GM23338 (cell line): Measurements from ENCODE around the gene SYMPK. TPM values are rescaled to one million over a fixed set of nuclear protein-coding genes. Genes with fewer than 3 reads are reported as not detected.

Experiments used
- ATAC-seq: fragments of 200-7000 bp; cut with Tn5 transposase; 3 replicates; pipeline ENCODE4 v1.9.1; 2020
- DNase-seq: peaks from one replicate; pipeline ENCODE4 v3.0.0-alpha.2; 2015; ENCODE audit warnings: low spot score
- H2AFZ ChIP-seq: fragments of 200-600 bp; sonication (generic); 2 replicates; pipeline ENCODE4 v1.8.0; 2016; ENCODE audit warnings: antibody characterized with exemption, mild to moderate bottlenecking, moderate library complexity
- H3F3A ChIP-seq: fragments of 200-600 bp; sonication (generic); replicated peaks from 2 replicates; pipeline ENCODE4 v1.8.0; 2017; ENCODE audit warnings: antibody characterized with exemption, mixed run types, low read depth
- H3K27ac ChIP-seq: fragments of 200-600 bp; sonication (generic); 2 replicates; pipeline ENCODE4 v1.6.1; 2016; ENCODE audit warnings: low read depth
- H3K27me3 ChIP-seq: fragments of 200-600 bp; sonication (generic); 2 replicates; pipeline ENCODE4 v1.8.0; 2016; ENCODE audit warnings: mild to moderate bottlenecking, mixed run types, moderate library complexity; ENCODE audit not compliant: insufficient read depth
- H3K36me3 ChIP-seq: fragments of 200-600 bp; sonication (generic); 2 replicates; pipeline ENCODE4 v1.8.0; 2016; ENCODE audit warnings: mild to moderate bottlenecking; ENCODE audit not compliant: insufficient read depth
- H3K4me1 ChIP-seq: fragments of 200-600 bp; sonication (generic); 2 replicates; pipeline ENCODE4 v1.8.0; 2016; ENCODE audit warnings: mild to moderate bottlenecking, moderate library complexity; ENCODE audit not compliant: insufficient read depth
- H3K4me2 ChIP-seq: fragments of 200-600 bp; sonication (generic); 2 replicates; pipeline ENCODE4 v1.7.1; 2017; ENCODE audit warnings: mixed run types
- H3K4me3 ChIP-seq: fragments of 200-600 bp; sonication (generic); 2 replicates; pipeline ENCODE4 v1.6.1; 2016; ENCODE audit warnings: mixed run types
- H3K79me2 ChIP-seq: fragments of 200-600 bp; sonication (generic); replicated peaks from 2 replicates; pipeline ENCODE4 v1.8.0; 2017; ENCODE audit warnings: mild to moderate bottlenecking; ENCODE audit not compliant: insufficient read depth
- H3K9me2 ChIP-seq: fragments of 200-600 bp; sonication (generic); 2 replicates; pipeline ENCODE4 v1.8.0; 2017; ENCODE audit not compliant: insufficient read depth
- H4K20me1 ChIP-seq: fragments of 200-600 bp; sonication (generic); replicated peaks from 2 replicates; pipeline ENCODE4 v1.8.0; 2017; ENCODE audit warnings: mild to moderate bottlenecking; ENCODE audit not compliant: insufficient read depth
- H3K27ac Mint-ChIP-seq: 2 replicates; pipeline ENCODE4 v1.8.0; 2020; ENCODE audit warnings: inconsistent platforms, mild to moderate bottlenecking, moderate library complexity, mixed read lengths
- H3K27me3 Mint-ChIP-seq: 3 replicates; pipeline ENCODE4 v1.8.0; 2022; ENCODE audit warnings: low read depth, mild to moderate bottlenecking, moderate library complexity, mixed read lengths, inconsistent platforms; ENCODE audit not compliant: insufficient read depth, poor library complexity
- H3K36me3 Mint-ChIP-seq: 3 replicates; pipeline ENCODE4 v1.8.0; 2021; ENCODE audit warnings: low read depth, mild to moderate bottlenecking, inconsistent platforms, moderate library complexity, mixed read lengths
- H3K4me1 Mint-ChIP-seq: 3 replicates; pipeline ENCODE4 v1.8.0; 2020; ENCODE audit warnings: mild to moderate bottlenecking, inconsistent platforms, mixed read lengths
- H3K4me3 Mint-ChIP-seq: 3 replicates; pipeline ENCODE4 v1.8.0; 2021; ENCODE audit warnings: moderate library complexity, mild to moderate bottlenecking, inconsistent platforms, mixed read lengths
- H3K9me3 Mint-ChIP-seq: 3 replicates; pipeline ENCODE4 v1.8.0; 2020; ENCODE audit warnings: moderate library complexity, mild to moderate bottlenecking, inconsistent platforms, mixed read lengths
- EZH2 ChIP-seq: fragments of 200-600 bp; sonication (generic); IDR thresholded peaks from one replicate; pipeline ENCODE4 v1.8.0; 2017; ENCODE audit warnings: antibody characterized with exemption, mild to moderate bottlenecking, low read depth; ENCODE audit not compliant: unreplicated experiment
- POLR2AphosphoS5 ChIP-seq: IDR thresholded peaks from 2 replicates; pipeline ENCODE4 v1.6.1; 2016; ENCODE audit warnings: antibody characterized with exemption, low read depth
- ZNF114 ChIP-seq: fragments of 250-450 bp; sonication (Bioruptor Pico); IDR thresholded peaks from 2 replicates; pipeline ENCODE4 v1.5.0; 2020; ENCODE audit warnings: mild to moderate bottlenecking, moderate library complexity
- ZNF331 ChIP-seq: fragments of 250-450 bp; sonication (Bioruptor Pico); IDR thresholded peaks from 2 replicates; pipeline ENCODE4 v1.5.0; 2020; ENCODE audit warnings: low read depth, mild to moderate bottlenecking, moderate library complexity
- ZNF462 ChIP-seq: fragments of 250-450 bp; sonication (Bioruptor Pico); IDR thresholded peaks from 2 replicates; pipeline ENCODE4 v1.5.0; 2020; ENCODE audit warnings: mild to moderate bottlenecking, moderate library complexity
- polyA plus RNA-seq: library from polyadenylated mRNA; unstranded; fragments of >200 nt; fragmentation: Nextera tagmentation; extraction: Ambion mirVana; gene quantifications from 2 replicates; pipeline ENCODE4 v1.2.1, GENCODE V29; 2016
- total RNA-seq: library from RNA; depleted of rRNA; stranded (reverse); fragments of >200 nt; shearing (Covaris generic); gene quantifications from 2 replicates; pipeline ENCODE4 v1.2.3, GENCODE V29; 2014

The SYMPK gene
- total and polyA plus RNA-seq, 2 experiments from 2014 or later: 36.8 to 82.1 TPM

- TF ChIP-seq ZNF462 (CRISPR knock-in tag): no peak
- no peak for TF ChIP-seq EZH2
These were observed 39.8 kb downstream of the SYMPK start (continued) for GRCh38 chr19:45823182-45823581.

- Mint-ChIP-seq H3K4me1 (peaks cover 31% of the 10 kb centered on the region), H3K27me3 (peaks cover 23% of the 10 kb centered on the region), H3K36me3 (peaks cover 69% of the 10 kb centered on the region), H3K9me3 (no peaks in the 10 kb centered on the region), H3K4me3 (no peak overlapping the region), H3K27ac (no peak overlapping the region)
- Histone ChIP-seq H3F3A (peaks cover 19% of the 10 kb centered on the region; the same call in 1 of the 2 replicates), H3K4me1 (peaks cover 19% of the 10 kb centered on the region), H4K20me1 (no peaks in the 10 kb centered on the region; the same call in none of the 2 replicates), H3K36me3 (no peaks in the 10 kb centered on the region; the same call in 1 of the 2 replicates), H3K4me2 (no peak overlapping the region), H3K79me2 (no peaks in the 10 kb centered on the region), H2AFZ (no peak overlapping the region), H3K9me2 (no peaks in the 10 kb centered on the region), H3K27me3 (no peaks in the 10 kb centered on the region), H3K4me3 (no peak overlapping the region), H3K27ac (no peak overlapping the region)
- ATAC-seq (no peak), DNase-seq (no peak)
- TF ChIP-seq POLR2AphosphoS5: no peak
These were observed 40.2 kb downstream of the SYMPK start for GRCh38 chr19:45822716-45823115.

- Mint-ChIP-seq H3K27ac (no peak overlapping the region), H3K4me3 (no peak overlapping the region), H3K9me3 (no peaks in the 10 kb centered on the region), H3K27me3 (peaks cover 23% of the 10 kb centered on the region), H3K36me3 (peaks cover 58% of the 10 kb centered on the region), H3K4me1 (peaks cover 36% of the 10 kb centered on the region)
- Histone ChIP-seq H3K27ac (no peak overlapping the region), H3K36me3 (no peaks in the 10 kb centered on the region; the same call in 1 of the 2 replicates), H3K27me3 (no peaks in the 10 kb centered on the region), H3K79me2 (no peaks in the 10 kb centered on the region), H2AFZ (no peak overlapping the region), H3K4me2 (no peak overlapping the region), H3K4me1 (peaks cover 27% of the 10 kb centered on the region), H3K4me3 (no peak overlapping the region), H3F3A (peaks cover 23% of the 10 kb centered on the region; the same call in 1 of the 2 replicates), H3K9me2 (no peaks in the 10 kb centered on the region), H4K20me1 (no peaks in the 10 kb centered on the region; the same call in 1 of the 2 replicates)
- TF ChIP-seq ZNF331 (CRISPR knock-in tag): no peak
- no peak for TF ChIP-seq ZNF114
- no peak for ATAC-seq
- DNase-seq: no peak
These were observed 41.4 kb downstream of the SYMPK start for GRCh38 chr19:45821570-45821969.
